ENCODE measurements around the gene KMT5C. TPM values are rescaled to one million over a fixed set of nuclear protein-coding genes. Genes with fewer than 3 reads are reported as not detected.

Gene KMT5C
- total RNA-seq, 4 donors from 2014 or later = 27.8 to 80.8 (median 31.3) TPM

- in situ Hi-C loops (cut with MboI; ENCODE audit: low pct_ligation_motif_present in 1 of 4, low pct_unique_long_range_greater_than_20kb in 1 of 4, low sequenced_read_pairs in 3 of 4) = no loop called here
- 9 to 15% methylated on average over 11 to 29 of the region's 32 CpGs for WGBS, 2 donors (ENCODE audit: low coverage in 1 of 2)
Observed at GRCh38 chr19:55370305-55370988, 30.8 kb downstream of the KMT5C start, which contains the start of gene IL11. IL11 (minus strand) TSS chr19:55370463; CDS start chr19:55370310, 153 bp downstream.

GRCh38 chr19:55372316-55373081, 32.8 kb downstream of the KMT5C start:
- intact Hi-C loops (cut with DNase I; ENCODE audit: low total_unique reads) = loop anchor here (1.0 kb wide), 1 partner anchor 143 kb away; no protein-coding TSS in a partner anchor
- DNase-seq = no peak
- Histone ChIP-seq H3K4me1 (peaks cover 3 to 34% (median 20%) of the 10 kb centered on the region in 4 donors), H3K9me3 (no peaks in the 10 kb centered on the region), H3K4me3 (no peak overlapping the region), H3K27ac (no peak overlapping the region), H3K36me3 (no peaks in the 10 kb centered on the region), H3K27me3 (peaks cover 90% of the 10 kb centered on the region)
- TF ChIP-seq POLR2A (IDR thresholded peaks at IDR 0.05) (no peak), EP300 (IDR thresholded peaks at IDR 0.05; ENCODE audit: low read depth) (no peak), POLR2AphosphoS5 (IDR thresholded peaks at IDR 0.05) (no peak), CTCF (IDR thresholded peaks at IDR 0.05) (no peak)
- WGBS, 2 donors (ENCODE audit: low coverage in 1 of 2) = 30 to 37% methylated on average over 4 to 24 of the region's 24 CpGs
- in situ Hi-C loops (cut with MboI; ENCODE audit: low pct_ligation_motif_present in 1 of 4, low pct_unique_long_range_greater_than_20kb in 1 of 4, low sequenced_read_pairs in 3 of 4) = no loop called here

More at GRCh38 chr19:55370305-55370988, 30.8 kb downstream of the KMT5C start, which contains the start of gene IL11:
- no peaks in the 10 kb centered on the region for H3K36me3 ChIP-seq
- TF ChIP-seq POLR2AphosphoS5 (IDR thresholded peaks at IDR 0.05) (no peak), CTCF (IDR thresholded peaks at IDR 0.05) (no peak), POLR2A (IDR thresholded peaks at IDR 0.05) (no peak), EP300 (IDR thresholded peaks at IDR 0.05; ENCODE audit: low read depth) (no peak)
- peak within 1 kb of the TSS in 2 of 4 donors; percentile 19 to 44 for H3K4me3 ChIP-seq
- intact Hi-C loops (cut with DNase I; ENCODE audit: low total_unique reads) = no loop called here
- DNase-seq = no peak
- H3K27me3 ChIP-seq = peaks cover 81% of the 10 kb centered on the region
- H3K9me3 ChIP-seq = no peaks in the 10 kb centered on the region
- H3K27ac ChIP-seq = peak within 1 kb of the TSS in 1 of 4 donors; percentile 41
- H3K4me1 ChIP-seq = peaks cover 3 to 27% (median 18%) of the 10 kb centered on the region in 4 donors

- no peak for DNase-seq
- TF ChIP-seq POLR2A (IDR thresholded peaks at IDR 0.05) (no peak), EP300 (IDR thresholded peaks at IDR 0.05; ENCODE audit: low read depth) (no peak), CTCF (IDR thresholded peaks at IDR 0.05) (no peak), POLR2AphosphoS5 (IDR thresholded peaks at IDR 0.05) (no peak)
- in situ Hi-C loops (cut with MboI; ENCODE audit: low pct_ligation_motif_present in 1 of 4, low pct_unique_long_range_greater_than_20kb in 1 of 4, low sequenced_read_pairs in 3 of 4) = no loop called here
- peak overlapping the region in 1 of 4 donors; percentile 31 for H3K27ac ChIP-seq
- H3K4me1 ChIP-seq = peaks cover 3 to 34% (median 20%) of the 10 kb centered on the region in 4 donors
- no peaks in the 10 kb centered on the region for H3K9me3 ChIP-seq
- H3K27me3 ChIP-seq = peaks cover 81% of the 10 kb centered on the region
- intact Hi-C loops (cut with DNase I; ENCODE audit: low total_unique reads) = loop anchor here (1.0 kb wide), 1 partner anchor 144 kb away; no protein-coding TSS in a partner anchor
- no peak overlapping the region for H3K4me3 ChIP-seq
- H3K36me3 ChIP-seq = no peaks in the 10 kb centered on the region
- 34% methylated on average over 9 of the region's 9 CpGs; no CpG with 5 or more reads in 1 of the 2 donors for WGBS, 2 donors (ENCODE audit: low coverage in 1 of 2)
Observed at GRCh38 chr19:55373306-55373992, 33.8 kb downstream of the KMT5C start.
